GM10266 (cell line): Measurements from ENCODE around the gene ACSL4.
"Not testable (repeated sequence)": the region's sequence is repeated elsewhere in the genome, so short reads cannot be mapped to it uniquely, and the experiment has no call there.

Experiments
- DNase-seq: peaks from one replicate; pipeline ENCODE4 v3.0.0; 2012; ENCODE audit errors: extremely low spot score
- CTCF ChIP-seq: IDR thresholded peaks from 2 replicates; pipeline ENCODE4 v1.5.1; 2012; ENCODE audit warnings: mild to moderate bottlenecking, low read depth; ENCODE audit not compliant: control insufficient read depth, insufficient read depth; ENCODE audit errors: missing control alignments

ACSL4 gene

GRCh38 chrX:109732017-109732801, 848 bp downstream of the ACSL4 start:
- TF ChIP-seq CTCF, result no peak
- peak; percentile 18 for DNase-seq

GRCh38 chrX:109728173-109728535, 4.9 kb downstream of the ACSL4 start:
- TF ChIP-seq CTCF, result no peak
- no peak for DNase-seq

- DNase-seq, result not testable (repeated sequence)
These were observed 8.1 kb downstream of the ACSL4 start for GRCh38 chrX:109724971-109725370.

GRCh38 chrX:109720947-109721346, 12.1 kb downstream of the ACSL4 start:
- DNase-seq, result no peak
- TF ChIP-seq CTCF, result no peak

- no peak for DNase-seq
- no peak for TF ChIP-seq CTCF
These were observed 13.8 kb downstream of the ACSL4 start for GRCh38 chrX:109719264-109719663.

GRCh38 chrX:109716431-109717028, 16.5 kb downstream of the ACSL4 start:
- TF ChIP-seq CTCF, result no peak
- no peak for DNase-seq

GRCh38 chrX:109714340-109714958, 18.6 kb downstream of the ACSL4 start:
- no peak for DNase-seq
- no peak for TF ChIP-seq CTCF

GRCh38 chrX:109710181-109710580, 22.9 kb downstream of the ACSL4 start:
- no peak for TF ChIP-seq CTCF
- DNase-seq, result no peak
